Measurements from ENCODE around the gene TBC1D22A. TPM values are rescaled to one million over a fixed set of nuclear protein-coding genes. Genes with fewer than 3 reads are reported as not detected.
A peak's percentile ranks its signal among the peaks of the same experiment; 100 is the strongest.

Gene TBC1D22A
- total RNA-seq, 3 donors from 2014 or later: 19.0 to 23.6 (median 23.6) TPM

- TF ChIP-seq POLR2AphosphoS5 (IDR thresholded peaks at IDR 0.05) (no peak), POLR2A (IDR thresholded peaks at IDR 0.05) (no peak), CTCF (IDR thresholded peaks at IDR 0.05) (no peak)
- no peak for DNase-seq (ENCODE audit: low spot score in 2 of 2)
- no peaks in the 10 kb centered on the region for H3K27me3 ChIP-seq
- H3K27ac ChIP-seq: peak overlapping the region in 1 of 2 donors; percentile 48
- no peaks in the 10 kb centered on the region for H3K36me3 ChIP-seq
- no peaks in the 10 kb centered on the region for H3K4me1 ChIP-seq
- no peak overlapping the region for H3K4me3 ChIP-seq
- no peaks in the 10 kb centered on the region for H3K9me3 ChIP-seq
- intact Hi-C loops (cut with DNase I; ENCODE audit: low total_unique reads): loop anchor here (5.0 kb wide), 1 partner anchor 362 kb away; no protein-coding TSS in a partner anchor
Measured at GRCh38 chr22:47013861-47014635, 251.6 kb downstream of the TBC1D22A start.

- H3K27ac ChIP-seq: no peak overlapping the region
- no peaks in the 10 kb centered on the region for H3K9me3 ChIP-seq
- H3K36me3 ChIP-seq: no peaks in the 10 kb centered on the region
- no peaks in the 10 kb centered on the region for H3K27me3 ChIP-seq
- no peaks in the 10 kb centered on the region for H3K4me1 ChIP-seq
- H3K4me3 ChIP-seq: no peak overlapping the region
- intact Hi-C loops (cut with DNase I; ENCODE audit: low total_unique reads): loop anchor here (5.0 kb wide), 1 partner anchor 362 kb away; no protein-coding TSS in a partner anchor
- TF ChIP-seq POLR2A (IDR thresholded peaks at IDR 0.05) (no peak), CTCF (IDR thresholded peaks at IDR 0.05) (no peak), POLR2AphosphoS5 (IDR thresholded peaks at IDR 0.05) (no peak)
- DNase-seq (ENCODE audit: low spot score in 2 of 2): no peak
Measured at GRCh38 chr22:47014636-47015345, 252.3 kb downstream of the TBC1D22A start.

- Histone ChIP-seq H3K4me3 (no peak overlapping the region), H3K36me3 (no peaks in the 10 kb centered on the region), H3K9me3 (no peaks in the 10 kb centered on the region), H3K4me1 (no peaks in the 10 kb centered on the region), H3K27me3 (no peaks in the 10 kb centered on the region), H3K27ac (no peak overlapping the region)
- no peak for TF ChIP-seq CTCF (IDR thresholded peaks at IDR 0.05)
- no peak for DNase-seq (ENCODE audit: low spot score in 2 of 2)
- intact Hi-C loops (cut with DNase I; ENCODE audit: low total_unique reads): no loop called here
Measured at GRCh38 chr22:47015589-47016178, 253.2 kb downstream of the TBC1D22A start.

- no peak for TF ChIP-seq POLR2A (IDR thresholded peaks at IDR 0.05)
- TF ChIP-seq POLR2AphosphoS5 (IDR thresholded peaks at IDR 0.05): no peak
Measured at GRCh38 chr22:47016631-47017030, 254.2 kb downstream of the TBC1D22A start.

GRCh38 chr22:47017245-47017644 is 254.8 kb downstream of the TBC1D22A start:
- H3K9me3 ChIP-seq: no peaks in the 10 kb centered on the region
- H3K4me1 ChIP-seq: no peaks in the 10 kb centered on the region
- H3K36me3 ChIP-seq: no peaks in the 10 kb centered on the region
- intact Hi-C loops (cut with DNase I; ENCODE audit: low total_unique reads): no loop called here
- H3K27ac ChIP-seq: no peak overlapping the region
- TF ChIP-seq POLR2AphosphoS5 (IDR thresholded peaks at IDR 0.05): no peak
- TF ChIP-seq CTCF (IDR thresholded peaks at IDR 0.05): no peak
- no peak for TF ChIP-seq POLR2A (IDR thresholded peaks at IDR 0.05)
- no peak overlapping the region for H3K4me3 ChIP-seq
- no peaks in the 10 kb centered on the region for H3K27me3 ChIP-seq
- no peak for DNase-seq (ENCODE audit: low spot score in 2 of 2)

More at GRCh38 chr22:47016631-47017030, 254.2 kb downstream of the TBC1D22A start:
- intact Hi-C loops (cut with DNase I; ENCODE audit: low total_unique reads): no loop called here
- H3K9me3 ChIP-seq: no peaks in the 10 kb centered on the region
- H3K36me3 ChIP-seq: no peaks in the 10 kb centered on the region
- H3K27ac ChIP-seq: no peak overlapping the region
- no peak overlapping the region for H3K4me3 ChIP-seq
- H3K27me3 ChIP-seq: no peaks in the 10 kb centered on the region
- no peak for DNase-seq (ENCODE audit: low spot score in 2 of 2)
- no peaks in the 10 kb centered on the region for H3K4me1 ChIP-seq
